T-cell (primary cell): ENCODE results near the gene TM4SF1. TPM values are rescaled to one million over a fixed set of nuclear protein-coding genes. Genes with fewer than 3 reads are reported as not detected.

ENCODE experiments used
- ATAC-seq, 4 experiments: fragments of 200-7000 bp in 3 of 4; fragments of 150-1000 bp in 1 of 4; cut with Tn5 transposase; replicated peaks in 1 of 4; 1 replicate in 3 of 4; 2 replicates in 1 of 4; pipeline ENCODE4 v1.10.0; 2021; ENCODE audit warnings: moderate library complexity in 3 of 4, mild to moderate bottlenecking in 2 of 4, moderate number of reproducible peaks in 1 of 4
- CTCF ChIA-PET, 2 donors: fragments of 300-600 bp; sonication (Branson Sonifier 250); formaldehyde crosslinking; loops; one replicate each; lab custom pipeline; 2022; ENCODE audit warnings: antibody characterized with exemption in 2 of 2; lab: Charles Lee
- POLR2A ChIA-PET, 2 donors: fragments of 300-600 bp; sonication (Branson Sonifier 250); formaldehyde crosslinking; loops; one replicate each; lab custom pipeline; 2022; ENCODE audit warnings: antibody characterized with exemption in 2 of 2; lab: Charles Lee
- DNase-seq, 35 experiments: peaks; one replicate each; pipeline versions ENCODE4 v3.0.0 to v3.0.0-alpha.2; 2013 to 2023
- H3K27ac ChIP-seq: one replicate; pipeline ENCODE4 v1.5.1; 2013; ENCODE audit warnings: low read length
- H3K27me3 ChIP-seq, 2 experiments: replicated peaks in 1 of 2; 1 replicate in 1 of 2; 2 replicates in 1 of 2; pipeline versions ENCODE4 v1.6.1 to v1.7.0; 2013; ENCODE audit warnings: low read length in 1 of 2, mixed read lengths in 1 of 2; ENCODE audit not compliant: control insufficient read depth in 2 of 2, insufficient read depth in 2 of 2; ENCODE audit errors: extremely low read depth in 1 of 2
- H3K36me3 ChIP-seq, 2 donors: 1 replicate in 1 of 2; 2 replicates in 1 of 2; pipeline versions ENCODE4 v1.6.1 to v1.7.0; 2013; ENCODE audit warnings: low read length in 1 of 2; ENCODE audit not compliant: control insufficient read depth in 2 of 2, insufficient read depth in 1 of 2; ENCODE audit errors: extremely low read depth in 1 of 2
- H3K4me1 ChIP-seq, 2 experiments: 1 replicate in 1 of 2; 2 replicates in 1 of 2; pipeline versions ENCODE4 v1.6.1 to v1.7.0; 2013; ENCODE audit warnings: low read length in 2 of 2, mixed read lengths in 1 of 2; ENCODE audit not compliant: insufficient read depth in 2 of 2, control insufficient read depth in 1 of 2; ENCODE audit errors: extremely low read depth in 1 of 2
- H3K4me3 ChIP-seq, 2 donors: 1 replicate in 1 of 2; 2 replicates in 1 of 2; pipeline versions ENCODE4 v1.5.1 to v1.7.0; 2013; ENCODE audit warnings: mild to moderate bottlenecking in 2 of 2, low read length in 1 of 2, moderate library complexity in 1 of 2; ENCODE audit not compliant: control insufficient read depth in 1 of 2; ENCODE audit errors: extremely low read depth in 1 of 2
- H3K9me3 ChIP-seq: 2 replicates; pipeline ENCODE4 v1.7.0; 2013
- H3K27ac Mint-ChIP-seq, 2 donors: one replicate each; pipeline ENCODE4 v1.8.0; 2020 to 2021; ENCODE audit warnings: mild to moderate bottlenecking in 2 of 2, mixed read lengths in 2 of 2
- H3K27me3 Mint-ChIP-seq, 2 donors: one replicate each; pipeline ENCODE4 v1.8.0; 2021 to 2022; ENCODE audit warnings: mixed read lengths in 2 of 2
- H3K36me3 Mint-ChIP-seq: one replicate; pipeline ENCODE4 v1.8.0; 2021; ENCODE audit warnings: mixed read lengths
- H3K4me1 Mint-ChIP-seq, 3 donors: one replicate each; pipeline ENCODE4 v1.8.0; 2020 to 2022; ENCODE audit warnings: mixed read lengths in 3 of 3, mild to moderate bottlenecking in 1 of 3
- H3K4me3 Mint-ChIP-seq, 3 donors: one replicate each; pipeline ENCODE4 v1.8.0; 2020 to 2022; ENCODE audit warnings: mild to moderate bottlenecking in 3 of 3, mixed read lengths in 3 of 3, moderate library complexity in 3 of 3
- H3K9me3 Mint-ChIP-seq, 3 donors: one replicate each; pipeline ENCODE4 v1.8.0; 2020 to 2022; ENCODE audit warnings: mixed read lengths in 3 of 3
- WGBS: methylation state at CpG from one replicate; pipeline ENCODE4 v1.1.5; 2013; ENCODE audit warnings: missing lambda C conversion rate; ENCODE audit not compliant: insufficient coverage; 5-methylcytosine and 5-hydroxymethylcytosine counted together
- total RNA-seq, 35 experiments: library from RNA in 6 of 35; stranded (reverse) in 6 of 35; fragments of 120-200 nt in 1 of 35; gene quantifications; one replicate each; pipeline versions ENCODE4 v1.2.1 to v1.2.4 and lab custom pipeline; 2013 to 2026

The TM4SF1 gene
- total RNA-seq, 5 donors from 2014 or later (not counting 1 experiment from before 2014, with no cell fraction given): 0.76 to 1.0 (median 0.79) TPM; not detected in 2

- Mint-ChIP-seq H3K9me3 (no peaks in the 10 kb centered on the region), H3K36me3 (no peaks in the 10 kb centered on the region), H3K27me3 (peaks cover 6 to 21% of the 10 kb centered on the region in 2 donors), H3K4me1 (no peaks in the 10 kb centered on the region), H3K27ac (no peak overlapping the region), H3K4me3 (no peak overlapping the region)
- no peaks in the 10 kb centered on the region for H3K9me3 ChIP-seq
- no peaks in the 10 kb centered on the region for H3K4me1 ChIP-seq
- ATAC-seq (no peak), DNase-seq (no peak)
- no peaks in the 10 kb centered on the region for H3K36me3 ChIP-seq
- H3K4me3 ChIP-seq: no peak overlapping the region
- ChIA-PET POLR2A (no interaction called here), CTCF (interaction anchor here in 1 of 2 donors (0.5 kb wide), 1 partner anchor 423 kb away, joined by 6 read pairs; no protein-coding TSS in a partner anchor)
- no peak overlapping the region for H3K27ac ChIP-seq
- H3K27me3 ChIP-seq: peaks cover 0 to 8% of the 10 kb centered on the region in 2 experiments
- WGBS: 84% methylated on average over 6 of the region's 6 CpGs
These were observed 7.5 kb upstream of the TM4SF1 start for GRCh38 chr3:149384911-149385321.

GRCh38 chr3:149384167-149384566, 6.7 kb upstream of the TM4SF1 start:
- Histone ChIP-seq H3K27me3 (peaks cover 0 to 8% of the 10 kb centered on the region in 2 experiments), H3K27ac (no peak overlapping the region), H3K9me3 (no peaks in the 10 kb centered on the region), H3K4me3 (no peak overlapping the region), H3K36me3 (no peaks in the 10 kb centered on the region), H3K4me1 (no peaks in the 10 kb centered on the region)
- no peak for ATAC-seq
- ChIA-PET POLR2A (no interaction called here), CTCF (no interaction called here)
- H3K9me3 Mint-ChIP-seq: no peaks in the 10 kb centered on the region
- H3K36me3 Mint-ChIP-seq: no peaks in the 10 kb centered on the region
- DNase-seq: no peak
- H3K27me3 Mint-ChIP-seq: peaks cover 6 to 17% of the 10 kb centered on the region in 2 donors
- no peak overlapping the region for H3K4me3 Mint-ChIP-seq
- no peak overlapping the region for H3K27ac Mint-ChIP-seq
- H3K4me1 Mint-ChIP-seq: no peaks in the 10 kb centered on the region

GRCh38 chr3:149383703-149384102, 6.3 kb upstream of the TM4SF1 start:
- Mint-ChIP-seq H3K36me3 (no peaks in the 10 kb centered on the region), H3K4me1 (no peaks in the 10 kb centered on the region), H3K27ac (no peak overlapping the region), H3K4me3 (no peak overlapping the region), H3K9me3 (no peaks in the 10 kb centered on the region), H3K27me3 (peaks cover 6 to 17% of the 10 kb centered on the region in 2 donors)
- CTCF ChIA-PET: no interaction called here
- H3K4me3 ChIP-seq: no peak overlapping the region
- peaks cover 0 to 10% of the 10 kb centered on the region in 2 experiments for H3K27me3 ChIP-seq
- POLR2A ChIA-PET: no interaction called here
- H3K9me3 ChIP-seq: no peaks in the 10 kb centered on the region
- H3K4me1 ChIP-seq: no peaks in the 10 kb centered on the region
- no peaks in the 10 kb centered on the region for H3K36me3 ChIP-seq
- DNase-seq (no peak), ATAC-seq (no peak)
- H3K27ac ChIP-seq: no peak overlapping the region

- Histone ChIP-seq H3K27me3 (peaks cover 0 to 10% of the 10 kb centered on the region in 2 experiments), H3K27ac (no peak overlapping the region), H3K9me3 (no peaks in the 10 kb centered on the region), H3K36me3 (no peaks in the 10 kb centered on the region), H3K4me3 (no peak overlapping the region), H3K4me1 (no peaks in the 10 kb centered on the region)
- DNase-seq (no peak), ATAC-seq (no peak)
- Mint-ChIP-seq H3K4me1 (no peaks in the 10 kb centered on the region), H3K27ac (no peak overlapping the region), H3K9me3 (no peaks in the 10 kb centered on the region), H3K27me3 (peaks cover 3 to 22% of the 10 kb centered on the region in 2 donors), H3K36me3 (no peaks in the 10 kb centered on the region), H3K4me3 (no peak overlapping the region)
- ChIA-PET CTCF (no interaction called here), POLR2A (no interaction called here)
- 54% methylated on average over 6 of the region's 6 CpGs for WGBS
These were observed 5.1 kb upstream of the TM4SF1 start for GRCh38 chr3:149382518-149382917.

DNA sequence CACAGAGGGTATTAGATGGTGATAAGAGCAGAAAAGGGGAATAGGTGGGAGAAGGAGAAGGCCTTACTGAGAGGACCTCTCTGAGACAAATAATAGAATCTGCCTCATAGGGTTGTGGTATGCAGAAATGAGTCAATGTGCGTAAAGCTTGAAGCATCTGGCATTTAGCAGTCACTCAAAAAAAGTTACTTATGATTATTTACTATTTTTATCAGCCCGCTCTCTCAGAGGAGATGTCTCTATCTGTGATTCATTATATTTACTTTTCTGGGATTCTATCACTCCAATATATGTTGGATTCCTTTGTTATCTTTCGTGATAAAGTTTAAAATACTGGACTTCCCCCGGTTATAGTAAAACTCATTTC, 4.6 kb upstream of the TM4SF1 start:
- H3K4me1 Mint-ChIP-seq: peaks cover 0 to under 1% (median 0%) of the 10 kb centered on the region in 3 donors
- DNase-seq (no peak), ATAC-seq (no peak)
- no CpG with 5 or more reads among the region's 4 CpGs for WGBS
- no peaks in the 10 kb centered on the region for H3K4me1 ChIP-seq
- H3K36me3 ChIP-seq: no peaks in the 10 kb centered on the region
- H3K27me3 ChIP-seq: peaks cover 0 to 10% of the 10 kb centered on the region in 2 experiments
- H3K4me3 ChIP-seq: no peak overlapping the region
- CTCF ChIA-PET: no interaction called here
- H3K27ac Mint-ChIP-seq: no peak overlapping the region
- H3K9me3 ChIP-seq: no peaks in the 10 kb centered on the region
- no peaks in the 10 kb centered on the region for H3K36me3 Mint-ChIP-seq
- POLR2A ChIA-PET: no interaction called here
- no peaks in the 10 kb centered on the region for H3K9me3 Mint-ChIP-seq
- H3K27me3 Mint-ChIP-seq: peaks cover 7 to 24% of the 10 kb centered on the region in 2 donors
- H3K4me3 Mint-ChIP-seq: no peak overlapping the region
- no peak overlapping the region for H3K27ac ChIP-seq

- ChIA-PET CTCF (no interaction called here), POLR2A (no interaction called here)
- Histone ChIP-seq H3K4me3 (no peak overlapping the region), H3K27me3 (peaks cover 0 to 10% of the 10 kb centered on the region in 2 experiments), H3K36me3 (no peaks in the 10 kb centered on the region), H3K27ac (no peak overlapping the region), H3K9me3 (no peaks in the 10 kb centered on the region), H3K4me1 (no peaks in the 10 kb centered on the region)
- Mint-ChIP-seq H3K4me1 (peaks cover 0 to 1% (median 0%) of the 10 kb centered on the region in 3 donors), H3K4me3 (no peak overlapping the region), H3K27me3 (peaks cover 11 to 28% of the 10 kb centered on the region in 2 donors), H3K27ac (no peak overlapping the region), H3K36me3 (no peaks in the 10 kb centered on the region), H3K9me3 (no peaks in the 10 kb centered on the region)
- no CpG with 5 or more reads among the region's 6 CpGs for WGBS
- DNase-seq (no peak), ATAC-seq (no peak)
These were observed 4.0 kb upstream of the TM4SF1 start for GRCh38 chr3:149381173-149382100.
